SK-N-SH (cell line): ENCODE results near the gene CHST11. TPM values are rescaled to one million over a fixed set of nuclear protein-coding genes. Genes with fewer than 3 reads are reported as not detected.

ENCODE experiments used
- CTCF ChIA-PET: fragments of 300-600, 350-600 bp; formaldehyde crosslinking; extraction: SDS; loops from one replicate; lab custom pipeline; 2021; lab: Yijun Ruan, JAX
- POLR2A ChIA-PET: fragments of 350-600 bp; sonication (Branson Sonifier 250); formaldehyde crosslinking; extraction: SDS; loops from one replicate; lab custom pipeline; 2020; ENCODE audit warnings: antibody characterized with exemption, inconsistent platforms; lab: Yijun Ruan, JAX
- DNase-seq: peaks from one replicate; pipeline ENCODE4 v3.0.0; 2012
- H2AFZ ChIP-seq: fragments of 200-600 bp; sonication (generic); 2 replicates; pipeline ENCODE4 v1.8.1; 2016; ENCODE audit warnings: antibody characterized with exemption, mild to moderate bottlenecking, low read depth
- H3F3A ChIP-seq: fragments of 200-600 bp; sonication (generic); replicated peaks from 2 replicates; pipeline ENCODE3; 2016; ENCODE audit warnings: antibody characterized with exemption, mild to moderate bottlenecking; ENCODE audit not compliant: insufficient read depth
- H3K27ac ChIP-seq, 2 experiments: fragments of 200-500 bp in 1 of 2; fragments of 200-600 bp in 1 of 2; sonication (Bioruptor generic) in 1 of 2; sonication (generic), shearing (Covaris generic) in 1 of 2; 2 replicates each; pipeline versions ENCODE4 v1.5.1 to v1.6.1; 2014 to 2016; ENCODE audit warnings: low read depth in 2 of 2, inconsistent platforms in 1 of 2, low read length in 1 of 2, mild to moderate bottlenecking in 1 of 2, mixed read lengths in 1 of 2
- H3K27me3 ChIP-seq: fragments of 200-600 bp; sonication (generic), shearing (Covaris generic); 2 replicates; pipeline ENCODE4 v1.6.1; 2016; ENCODE audit warnings: mixed run types; ENCODE audit not compliant: insufficient read depth
- H3K36me3 ChIP-seq, 2 experiments: fragments of 200-500 bp in 1 of 2; fragments of 200-600 bp in 1 of 2; sonication (Bioruptor generic) in 1 of 2; sonication (generic) in 1 of 2; replicated peaks in 1 of 2; 2 replicates each; pipeline versions ENCODE3 to v1.5.1; 2014 to 2016; ENCODE audit warnings: low read length in 1 of 2, mild to moderate bottlenecking in 1 of 2; ENCODE audit not compliant: insufficient read depth in 2 of 2, control insufficient read depth in 1 of 2
- H3K4me1 ChIP-seq, 2 experiments: fragments of 200-500 bp in 1 of 2; fragments of 200-600 bp in 1 of 2; sonication (Bioruptor generic) in 1 of 2; sonication (generic), shearing (Covaris generic) in 1 of 2; 2 replicates each; pipeline versions ENCODE4 v1.5.1 to v1.6.1; 2014 to 2016; ENCODE audit warnings: low read depth in 1 of 2, low read length in 1 of 2, mixed run types in 1 of 2; ENCODE audit not compliant: insufficient read depth in 2 of 2, control insufficient read depth in 1 of 2
- H3K4me2 ChIP-seq: fragments of 200-600 bp; sonication (generic), shearing (Covaris generic); 2 replicates; pipeline ENCODE4 v1.6.1; 2017; ENCODE audit warnings: mixed run types
- H3K4me3 ChIP-seq, 2 experiments: fragments of 200-500 bp in 1 of 2; fragments of 200-600 bp in 1 of 2; sonication (Bioruptor generic) in 1 of 2; sonication (generic), shearing (Covaris generic) in 1 of 2; 2 replicates each; pipeline versions ENCODE4 v1.5.1 to v1.8.1; 2014 to 2016; ENCODE audit warnings: low read depth in 2 of 2, inconsistent platforms in 1 of 2, low read length in 1 of 2, mild to moderate bottlenecking in 1 of 2, mixed read lengths in 1 of 2, moderate library complexity in 1 of 2
- H3K79me2 ChIP-seq: fragments of 200-600 bp; sonication (generic); 2 replicates; pipeline ENCODE4 v1.8.1; 2017; ENCODE audit warnings: mild to moderate bottlenecking; ENCODE audit not compliant: insufficient read depth
- H3K9ac ChIP-seq: fragments of 200-600 bp; sonication (generic); 2 replicates; pipeline ENCODE4 v1.6.1; 2017; ENCODE audit warnings: mixed run types
- H3K9me2 ChIP-seq: fragments of 200-600 bp; sonication (generic); 2 replicates; pipeline ENCODE4 v1.6.1; 2017; ENCODE audit warnings: mixed run types
- H3K9me3 ChIP-seq: fragments of 200-600 bp; sonication (generic); 2 replicates; pipeline ENCODE4 v1.6.1; 2017; ENCODE audit warnings: mixed run types, mild to moderate bottlenecking, moderate library complexity
- H4K20me1 ChIP-seq: fragments of 200-600 bp; sonication (generic); 2 replicates; pipeline ENCODE4 v1.6.1; 2017; ENCODE audit warnings: mild to moderate bottlenecking, mixed run types; ENCODE audit not compliant: insufficient read depth
- CTCF ChIP-seq: fragments of 200-600 bp; sonication (generic); IDR thresholded peaks from 2 replicates; pipeline ENCODE4 v1.6.1; 2017; ENCODE audit warnings: antibody characterized with exemption, mild to moderate bottlenecking, moderate library complexity
- EP300 ChIP-seq, 2 experiments: IDR thresholded peaks; 2 replicates each; pipeline versions ENCODE4 v1.4.0 to v1.6.1; 2012; ENCODE audit warnings: borderline replicate concordance in 1 of 2, low read depth in 1 of 2, low read length in 1 of 2
- FOXM1 ChIP-seq: IDR thresholded peaks from 2 replicates; pipeline ENCODE4 v1.4.0; 2012; ENCODE audit warnings: low read depth, mild to moderate bottlenecking
- GABPA ChIP-seq: IDR thresholded peaks from 2 replicates; pipeline ENCODE4 v1.4.0; 2012; ENCODE audit warnings: low read depth, mild to moderate bottlenecking
- GATA2 ChIP-seq: sonication (generic); formaldehyde crosslinking; IDR thresholded peaks from 2 replicates; pipeline ENCODE4 v1.5.0; 2020; ENCODE audit warnings: mild to moderate bottlenecking, missing genetic modification reagents
- MEF2A ChIP-seq: IDR thresholded peaks from 2 replicates; pipeline ENCODE4 v1.4.0; 2012; ENCODE audit warnings: low read depth, borderline replicate concordance
- MXI1 ChIP-seq: IDR thresholded peaks from 2 replicates; pipeline ENCODE4 v1.6.1; 2012; ENCODE audit warnings: mild to moderate bottlenecking, low read depth, low read length, improper control_type of control experiment
- NFIC ChIP-seq: IDR thresholded peaks from 2 replicates; pipeline ENCODE4 v1.4.0; 2012; ENCODE audit warnings: borderline replicate concordance
- PBX3 ChIP-seq: IDR thresholded peaks from 2 replicates; pipeline ENCODE4; 2012
- POLR2AphosphoS5 ChIP-seq: IDR thresholded peaks from 2 replicates; pipeline ENCODE4 v1.6.1; 2012; ENCODE audit warnings: low read depth, low read length
- RAD21 ChIP-seq: IDR thresholded peaks from 2 replicates; pipeline ENCODE4 v1.6.1; 2012; ENCODE audit warnings: mild to moderate bottlenecking, low read length
- RCOR1 ChIP-seq: fragments of 150-350 bp; IDR thresholded peaks from 2 replicates; pipeline ENCODE4 v1.6.1; 2017; ENCODE audit warnings: antibody characterized with exemption, low read length
- SIN3A ChIP-seq: IDR thresholded peaks from 2 replicates; pipeline ENCODE4 v1.6.1; 2012; ENCODE audit warnings: low read depth, mild to moderate bottlenecking, low read length, moderate library complexity, borderline replicate concordance
- TAF1 ChIP-seq: IDR thresholded peaks from 2 replicates; pipeline ENCODE4 v1.6.1; 2012; ENCODE audit warnings: low read depth, mild to moderate bottlenecking, low read length, moderate library complexity, borderline replicate concordance
- TCF12 ChIP-seq: IDR thresholded peaks from 2 replicates; pipeline ENCODE4 v1.4.0; 2012
- WGBS: methylation state at CpG from one replicate; pipeline ENCODE4 v1.1.6; 2017; ENCODE audit warnings: low lambda C conversion rate; 5-methylcytosine and 5-hydroxymethylcytosine counted together
- polyA plus RNA-seq, 3 experiments: library from polyadenylated mRNA; depleted of rRNA; stranded (reverse); fragments of >200 nt; gene quantifications; 2 replicates each; pipeline ENCODE4 v1.2.3, GENCODE V29; 2012
- TF ChIP-seq, protein P1 (sequence below): IDR thresholded peaks from 2 replicates; pipeline ENCODE4 v1.4.0; 2012; ENCODE audit warnings: low read depth
- TF ChIP-seq, protein P2 (sequence below): IDR thresholded peaks from 2 replicates; pipeline ENCODE4 v1.4.0; 2012; ENCODE audit warnings: low read depth, borderline replicate concordance
- TF ChIP-seq, protein P3 (sequence below): fragments of 150-350 bp; IDR thresholded peaks from 2 replicates; pipeline ENCODE4 v1.6.1; 2017; ENCODE audit warnings: antibody characterized with exemption, low read length, low read depth, borderline replicate concordance

CHST11 gene
- polyA plus RNA-seq, 1 of the 3 experiments (the other 2 are of a cell fraction), result 18.6 TPM

DNA sequence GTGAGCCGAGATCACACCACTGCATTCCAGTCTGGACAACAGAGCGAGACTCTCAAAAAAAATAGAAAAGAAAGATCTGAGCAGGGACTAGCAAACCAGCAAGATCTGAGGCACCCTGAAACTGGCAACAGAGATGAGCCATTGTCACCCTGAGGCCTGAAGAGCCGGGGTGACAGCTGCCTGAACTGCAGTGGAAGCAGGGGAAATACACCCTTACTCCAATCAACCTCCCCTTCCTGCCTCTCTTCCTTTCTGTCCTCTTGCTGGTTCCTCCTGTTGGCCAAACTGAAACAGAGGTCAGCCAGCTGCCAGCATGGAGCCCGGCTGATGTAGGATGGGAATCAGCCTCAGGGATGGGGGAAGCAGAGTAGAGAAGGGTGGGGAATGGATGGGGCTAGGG is 192.0 kb downstream of the CHST11 start:
- Histone ChIP-seq H3K36me3 (no peaks in the 10 kb centered on the region), H3K4me3 (no peak overlapping the region), H3K9me2 (no peaks in the 10 kb centered on the region), H3K27me3 (no peaks in the 10 kb centered on the region), H3K9me3 (no peaks in the 10 kb centered on the region), H3K9ac (no peak overlapping the region), H3K4me1 (peaks cover 0 to 36% of the 10 kb centered on the region in 2 experiments; a peak in 2 of 4 replicates), H2AFZ (no peak overlapping the region), H4K20me1 (no peaks in the 10 kb centered on the region), H3K79me2 (no peaks in the 10 kb centered on the region), H3K4me2 (no peak overlapping the region), H3K27ac (peak overlapping the region in 1 of 2 experiments; percentile 39; a peak in 2 of 4 replicates), H3F3A (no peaks in the 10 kb centered on the region)
- CTCF ChIA-PET, result interaction anchor here (0.7 to 1.5 kb wide), 4 partner anchors 155 to 267 kb away, joined by 3 to 6 read pairs (median 3); no protein-coding TSS in a partner anchor
- peak; percentile 39 for DNase-seq
- TF ChIP-seq, protein P1, sequence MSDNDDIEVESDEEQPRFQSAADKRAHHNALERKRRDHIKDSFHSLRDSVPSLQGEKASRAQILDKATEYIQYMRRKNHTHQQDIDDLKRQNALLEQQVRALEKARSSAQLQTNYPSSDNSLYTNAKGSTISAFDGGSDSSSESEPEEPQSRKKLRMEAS, result no peak
- no peak for TF ChIP-seq EP300 (IDR thresholded peaks at IDR 0.05; ENCODE audit: borderline replicate concordance in 1 of 2, low read depth in 1 of 2, low read length in 1 of 2)
- TF ChIP-seq GATA2 (CRISPR knock-in tag), result no peak
- no peak for TF ChIP-seq MEF2A
- no peak for TF ChIP-seq FOXM1
- WGBS, result 95% methylated on average over 4 of the region's 4 CpGs
- POLR2A ChIA-PET, result no interaction called here

DNA sequence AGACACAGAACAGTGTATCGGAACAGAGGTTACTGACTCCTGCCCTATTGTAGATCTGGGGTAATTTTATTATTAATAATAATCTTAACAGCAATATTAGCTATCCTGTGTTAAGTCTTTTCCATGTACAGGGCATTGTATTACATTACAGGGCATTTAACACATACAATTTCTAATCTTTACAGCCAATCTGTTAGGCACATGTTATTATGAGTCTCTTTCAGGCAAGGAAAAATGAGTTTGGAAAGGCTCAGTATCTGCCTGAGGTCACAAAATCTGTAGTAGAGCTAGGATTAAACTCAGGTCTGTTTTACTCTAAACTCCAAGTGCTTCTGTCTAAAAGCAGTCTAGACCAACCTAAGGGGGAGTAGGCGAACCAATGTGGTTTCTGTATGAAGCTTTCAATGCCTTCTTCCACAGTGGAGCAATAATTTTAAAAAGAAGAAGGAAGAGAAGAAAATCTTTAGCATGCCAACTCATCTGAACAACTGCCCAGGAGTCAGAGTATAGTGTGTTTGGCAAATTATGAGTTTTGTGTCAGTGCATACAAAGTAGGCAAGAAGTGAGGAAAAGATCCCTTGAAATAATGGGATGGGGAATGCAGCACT is 192.6 kb downstream of the CHST11 start:
- Histone ChIP-seq H3K9me3 (no peaks in the 10 kb centered on the region), H3K4me2 (no peak overlapping the region), H3F3A (no peaks in the 10 kb centered on the region), H3K27ac (peak overlapping the region in 1 of 2 experiments; percentile 39; a peak in 2 of 4 replicates), H4K20me1 (no peaks in the 10 kb centered on the region), H3K4me1 (peaks cover 0 to 36% of the 10 kb centered on the region in 2 experiments; a peak in 2 of 4 replicates), H3K9ac (no peak overlapping the region), H3K9me2 (no peaks in the 10 kb centered on the region), H3K36me3 (no peaks in the 10 kb centered on the region), H3K79me2 (no peaks in the 10 kb centered on the region), H2AFZ (no peak overlapping the region), H3K4me3 (no peak overlapping the region), H3K27me3 (no peaks in the 10 kb centered on the region)
- no peak for DNase-seq
- ChIA-PET CTCF (interaction anchor here (0.7 to 1.5 kb wide), 5 partner anchors 14 to 268 kb away, joined by 3 to 6 read pairs (median 3); no protein-coding TSS in a partner anchor), POLR2A (no interaction called here)
- TF ChIP-seq MXI1 (peak; percentile 55; the same call in 1 of the 2 replicates), TCF12 (no peak)
- 90% methylated on average over 2 of the region's 2 CpGs for WGBS

DNA sequence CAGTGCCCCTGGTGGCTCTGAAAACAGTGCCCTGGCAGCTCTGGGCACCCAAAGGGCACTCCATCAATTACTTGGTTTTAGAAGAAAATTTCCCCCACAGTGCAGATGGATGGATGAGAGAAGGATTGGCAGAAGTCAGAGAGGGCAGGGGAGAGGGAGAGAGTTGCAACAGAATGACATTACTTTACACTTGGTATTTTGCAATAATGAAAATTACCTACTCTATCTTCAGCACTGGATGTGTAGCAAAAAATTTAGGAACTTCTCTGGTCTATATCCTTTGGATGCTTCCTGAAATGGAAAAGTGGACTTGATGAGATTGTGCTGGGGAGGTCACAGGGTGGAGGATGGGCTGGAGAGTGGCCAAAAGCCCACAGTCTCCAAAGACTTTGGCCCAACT is 193.2 kb downstream of the CHST11 start:
- CTCF ChIA-PET, result interaction anchor here (0.8 to 1.5 kb wide), 3 partner anchors 14 to 268 kb away, joined by 3 to 6 read pairs (median 4); no protein-coding TSS in a partner anchor
- Histone ChIP-seq H3K36me3 (no peaks in the 10 kb centered on the region), H2AFZ (no peak overlapping the region), H3K79me2 (no peaks in the 10 kb centered on the region), H3K27ac (no peak overlapping the region; a peak in 1 of 4 replicates), H3K4me1 (peaks cover 0 to 36% of the 10 kb centered on the region in 2 experiments; a peak in 2 of 4 replicates), H3K27me3 (no peaks in the 10 kb centered on the region), H4K20me1 (no peaks in the 10 kb centered on the region), H3K9ac (no peak overlapping the region), H3K4me3 (no peak overlapping the region), H3K9me2 (no peaks in the 10 kb centered on the region), H3F3A (no peaks in the 10 kb centered on the region), H3K4me2 (no peak overlapping the region), H3K9me3 (no peaks in the 10 kb centered on the region)
- no peak for DNase-seq
- POLR2A ChIA-PET, result no interaction called here
- TF ChIP-seq CTCF, result no peak
- TF ChIP-seq SIN3A, result no peak
- TF ChIP-seq, protein P2, sequence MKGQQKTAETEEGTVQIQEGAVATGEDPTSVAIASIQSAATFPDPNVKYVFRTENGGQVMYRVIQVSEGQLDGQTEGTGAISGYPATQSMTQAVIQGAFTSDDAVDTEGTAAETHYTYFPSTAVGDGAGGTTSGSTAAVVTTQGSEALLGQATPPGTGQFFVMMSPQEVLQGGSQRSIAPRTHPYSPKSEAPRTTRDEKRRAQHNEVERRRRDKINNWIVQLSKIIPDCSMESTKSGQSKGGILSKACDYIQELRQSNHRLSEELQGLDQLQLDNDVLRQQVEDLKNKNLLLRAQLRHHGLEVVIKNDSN, result no peak
- no peak for TF ChIP-seq PBX3
- TF ChIP-seq POLR2AphosphoS5, result no peak
- TF ChIP-seq TAF1, result no peak
- TF ChIP-seq RAD21, result no peak
- TF ChIP-seq RCOR1, result no peak
- TF ChIP-seq GABPA, result no peak
- TF ChIP-seq NFIC, result no peak
- TF ChIP-seq, protein P3, sequence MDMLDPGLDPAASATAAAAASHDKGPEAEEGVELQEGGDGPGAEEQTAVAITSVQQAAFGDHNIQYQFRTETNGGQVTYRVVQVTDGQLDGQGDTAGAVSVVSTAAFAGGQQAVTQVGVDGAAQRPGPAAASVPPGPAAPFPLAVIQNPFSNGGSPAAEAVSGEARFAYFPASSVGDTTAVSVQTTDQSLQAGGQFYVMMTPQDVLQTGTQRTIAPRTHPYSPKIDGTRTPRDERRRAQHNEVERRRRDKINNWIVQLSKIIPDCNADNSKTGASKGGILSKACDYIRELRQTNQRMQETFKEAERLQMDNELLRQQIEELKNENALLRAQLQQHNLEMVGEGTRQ, result no peak
